Neuronal stem cell (in vitro differentiated cells): ENCODE measurements around the gene OBSCN.

Experiments used
- DNase-seq: peaks from one replicate; pipeline ENCODE4 v3.0.0-alpha.2; 2013; ENCODE audit warnings: low spot score
- H2AFZ ChIP-seq: one replicate; pipeline ENCODE4 v1.6.1; 2013; ENCODE audit warnings: mild to moderate bottlenecking, low read length, inconsistent platforms
- H2AK5ac ChIP-seq: 2 replicates; pipeline ENCODE4 v1.6.1; 2013; ENCODE audit warnings: low read depth, mild to moderate bottlenecking, inconsistent platforms, low read length, moderate library complexity, mixed read lengths
- H2BK120ac ChIP-seq: 2 replicates; pipeline ENCODE4 v1.6.1; 2013; ENCODE audit warnings: low read depth, mild to moderate bottlenecking, inconsistent platforms, low read length, moderate library complexity, mixed read lengths
- H2BK12ac ChIP-seq: one replicate; pipeline ENCODE4 v1.6.1; 2013; ENCODE audit warnings: low read length, inconsistent platforms
- H2BK15ac ChIP-seq: 2 replicates; pipeline ENCODE4 v1.6.1; 2013; ENCODE audit warnings: mild to moderate bottlenecking, low read length, inconsistent platforms, mixed read lengths
- H2BK5ac ChIP-seq: one replicate; pipeline ENCODE4 v1.6.1; 2013; ENCODE audit warnings: inconsistent platforms, mild to moderate bottlenecking, low read length, moderate library complexity
- H3K14ac ChIP-seq: one replicate; pipeline ENCODE4 v1.6.1; 2013; ENCODE audit warnings: low read length, inconsistent platforms
- H3K18ac ChIP-seq: 2 replicates; pipeline ENCODE4 v1.6.1; 2013; ENCODE audit warnings: low read length, inconsistent platforms
- H3K23ac ChIP-seq: 2 replicates; pipeline ENCODE4 v1.6.1; 2013; ENCODE audit warnings: low read depth, mild to moderate bottlenecking, mixed read lengths, low read length, inconsistent platforms; ENCODE audit not compliant: poor library complexity
- H3K27ac ChIP-seq: replicated peaks from 3 replicates; pipeline ENCODE4 v1.5.1; 2013; ENCODE audit warnings: low read length, inconsistent platforms
- H3K27me3 ChIP-seq, 3 experiments: 2 replicates each; pipeline ENCODE4 v1.6.1; 2013; ENCODE audit warnings: low read length in 3 of 3, mild to moderate bottlenecking in 2 of 3, inconsistent platforms in 1 of 3, low read depth in 1 of 3, mixed read lengths in 1 of 3, moderate library complexity in 1 of 3; ENCODE audit not compliant: control insufficient read depth in 3 of 3, insufficient read depth in 3 of 3
- H3K36me3 ChIP-seq, 2 donors: replicated peaks in 1 of 2; 2 replicates each; pipeline ENCODE4 v1.6.1; 2013; ENCODE audit warnings: low read length in 2 of 2; ENCODE audit not compliant: control insufficient read depth in 2 of 2, insufficient read depth in 2 of 2
- H3K4ac ChIP-seq: 2 replicates; pipeline ENCODE4 v1.6.1; 2013; ENCODE audit warnings: inconsistent platforms, mild to moderate bottlenecking, low read length, moderate library complexity
- H3K4me1 ChIP-seq, 2 donors: 1 replicate in 1 of 2; 2 replicates in 1 of 2; pipeline ENCODE4 v1.6.1; 2013; ENCODE audit warnings: low read length in 2 of 2, low read depth in 1 of 2; ENCODE audit not compliant: control insufficient read depth in 2 of 2, insufficient read depth in 1 of 2
- H3K4me2 ChIP-seq: one replicate; pipeline ENCODE4 v1.6.1; 2013; ENCODE audit warnings: mild to moderate bottlenecking, low read length, inconsistent platforms; ENCODE audit not compliant: insufficient read depth, poor library complexity, severe bottlenecking
- H3K4me3 ChIP-seq, 2 donors: 2 replicates each; pipeline ENCODE4 v1.5.1; 2013; ENCODE audit warnings: low read length in 2 of 2, mild to moderate bottlenecking in 2 of 2, inconsistent platforms in 1 of 2, moderate library complexity in 1 of 2
- H3K79me1 ChIP-seq: one replicate; pipeline ENCODE4 v1.6.1; 2013; ENCODE audit warnings: low read depth, mild to moderate bottlenecking, inconsistent platforms, low read length, moderate library complexity
- H3K9ac ChIP-seq: one replicate; pipeline ENCODE4 v1.6.1; 2013; ENCODE audit warnings: mild to moderate bottlenecking, low read depth, low read length, inconsistent platforms; ENCODE audit not compliant: poor library complexity
- H3K9me3 ChIP-seq, 2 donors: replicated peaks in 1 of 2; 2 replicates each; pipeline versions ENCODE3 to v1.6.1; 2013; ENCODE audit warnings: low read length in 2 of 2, mild to moderate bottlenecking in 2 of 2, inconsistent platforms in 1 of 2, low read depth in 1 of 2, mixed read lengths in 1 of 2, moderate library complexity in 1 of 2; ENCODE audit not compliant: control insufficient read depth in 2 of 2, insufficient read depth in 1 of 2
- H4K8ac ChIP-seq: one replicate; pipeline ENCODE4 v1.6.1; 2013; ENCODE audit warnings: low read depth, mild to moderate bottlenecking, inconsistent platforms, low read length, moderate library complexity
- H4K91ac ChIP-seq: one replicate; pipeline ENCODE4 v1.6.1; 2013; ENCODE audit warnings: low read length, low read depth, mild to moderate bottlenecking, inconsistent platforms; ENCODE audit not compliant: poor library complexity
- WGBS, 2 donors: extraction: QIAGEN DNeasy Blood & Tissue Kit; methylation state at CpG; one replicate each; pipeline ENCODE4 v1.1.7; 2013; ENCODE audit warnings: missing lambda C conversion rate in 2 of 2, mixed read lengths in 1 of 2; ENCODE audit not compliant: insufficient read length in 2 of 2, insufficient replicate concordance in 1 of 2; ENCODE audit errors: extremely low coverage in 2 of 2; 5-methylcytosine and 5-hydroxymethylcytosine counted together

OBSCN gene

DNA sequence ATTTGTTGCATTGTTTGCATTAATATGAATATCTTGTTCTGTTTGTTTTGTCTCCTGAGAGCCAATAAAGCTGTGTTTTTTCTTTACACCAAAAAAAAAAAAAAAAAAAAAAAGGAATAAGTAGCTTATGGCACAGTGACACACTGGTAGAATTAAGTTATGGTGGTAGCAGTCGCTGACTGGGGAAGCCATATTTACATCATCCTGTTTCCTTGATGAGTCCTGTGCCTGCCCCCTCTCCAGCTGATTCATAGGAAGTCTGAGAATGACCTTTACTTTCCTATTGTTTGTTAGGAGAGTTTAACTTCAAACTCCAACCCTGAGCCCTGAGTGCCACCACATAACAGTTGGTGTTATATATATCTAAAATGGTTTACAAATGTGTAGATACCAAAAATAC lies 62.2 kb downstream of the OBSCN start:
- no peak overlapping the region for H3K18ac ChIP-seq
- H3K79me1 ChIP-seq = peaks cover 3% of the 10 kb centered on the region
- no peaks in the 10 kb centered on the region for H3K9me3 ChIP-seq
- no peak overlapping the region for H3K4ac ChIP-seq
- H2AK5ac ChIP-seq = no peak overlapping the region
- no peak overlapping the region for H4K8ac ChIP-seq
- H3K4me3 ChIP-seq = no peak overlapping the region
- DNase-seq = no peak
- H3K27ac ChIP-seq = no peak overlapping the region
- H3K9ac ChIP-seq = no peak overlapping the region
- H4K91ac ChIP-seq = no peak overlapping the region
- H3K36me3 ChIP-seq = peaks cover 0 to 9% of the 10 kb centered on the region in 2 donors
- WGBS, 2 donors = no CpG with 5 or more reads among the region's 1 CpG
- H2BK5ac ChIP-seq = no peak overlapping the region
- H2BK120ac ChIP-seq = no peak overlapping the region
- H3K23ac ChIP-seq = no peak overlapping the region
- peaks cover 0 to 5% (median 0%) of the 10 kb centered on the region in 3 experiments for H3K27me3 ChIP-seq
- no peak overlapping the region for H2BK15ac ChIP-seq
- H2BK12ac ChIP-seq = no peak overlapping the region
- H2AFZ ChIP-seq = no peak overlapping the region
- no peak overlapping the region for H3K4me2 ChIP-seq
- peaks cover 0 to 1% of the 10 kb centered on the region in 2 donors for H3K4me1 ChIP-seq
- H3K14ac ChIP-seq = no peak overlapping the region

DNA sequence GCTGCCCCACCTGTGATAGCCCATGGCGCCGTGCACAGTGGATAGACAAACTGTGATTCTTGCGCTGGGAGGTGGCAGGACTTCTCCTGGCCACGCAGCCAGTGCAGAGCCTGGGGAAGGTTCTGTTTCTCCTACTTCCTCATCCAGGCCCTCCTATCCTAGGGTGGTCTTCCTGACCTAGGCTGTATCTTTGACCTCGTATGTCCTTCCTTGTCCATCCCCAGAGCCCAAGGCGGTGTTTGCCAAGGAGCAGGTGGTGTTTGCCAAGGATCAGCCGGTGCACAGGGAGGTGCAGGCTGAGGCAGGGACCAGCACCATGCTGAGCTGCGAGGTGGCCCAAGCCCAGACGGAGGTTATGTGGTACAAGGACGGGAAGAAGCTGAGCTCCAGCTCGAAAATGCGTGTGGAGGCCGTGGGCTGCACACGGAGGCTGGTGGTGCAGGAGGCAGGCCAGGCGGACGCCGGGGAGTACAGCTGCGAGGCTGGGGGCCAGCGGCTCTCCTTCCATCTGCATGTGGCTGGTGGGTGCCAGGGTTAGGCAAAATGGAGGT lies 63.9 kb downstream of the OBSCN start:
- WGBS, 2 donors = no CpG with 5 or more reads among the region's 19 CpGs
- peak overlapping the region in 1 of 2 donors; percentile 54 for H3K4me3 ChIP-seq
- H2BK120ac ChIP-seq = no peak overlapping the region
- peak overlapping the region; percentile 12 for H3K9ac ChIP-seq
- H3K18ac ChIP-seq = no peak overlapping the region
- H2BK15ac ChIP-seq = no peak overlapping the region
- H2BK12ac ChIP-seq = no peak overlapping the region
- H3K36me3 ChIP-seq = peaks cover 0 to 9% of the 10 kb centered on the region in 2 donors
- H2AK5ac ChIP-seq = no peak overlapping the region
- no peak overlapping the region for H4K8ac ChIP-seq
- peaks cover 6% of the 10 kb centered on the region for H3K79me1 ChIP-seq
- H3K23ac ChIP-seq = peak overlapping the region; percentile 91
- H3K27me3 ChIP-seq = peaks cover 0 to 8% (median 0%) of the 10 kb centered on the region in 3 experiments
- H2BK5ac ChIP-seq = no peak overlapping the region
- no peak overlapping the region for H2AFZ ChIP-seq
- no peak overlapping the region for H4K91ac ChIP-seq
- peaks cover 3 to 10% of the 10 kb centered on the region in 2 donors for H3K4me1 ChIP-seq
- H3K27ac ChIP-seq = no peak overlapping the region
- H3K4me2 ChIP-seq = no peak overlapping the region
- DNase-seq = no peak
- H3K14ac ChIP-seq = no peak overlapping the region
- H3K4ac ChIP-seq = no peak overlapping the region
- H3K9me3 ChIP-seq = no peaks in the 10 kb centered on the region

DNA sequence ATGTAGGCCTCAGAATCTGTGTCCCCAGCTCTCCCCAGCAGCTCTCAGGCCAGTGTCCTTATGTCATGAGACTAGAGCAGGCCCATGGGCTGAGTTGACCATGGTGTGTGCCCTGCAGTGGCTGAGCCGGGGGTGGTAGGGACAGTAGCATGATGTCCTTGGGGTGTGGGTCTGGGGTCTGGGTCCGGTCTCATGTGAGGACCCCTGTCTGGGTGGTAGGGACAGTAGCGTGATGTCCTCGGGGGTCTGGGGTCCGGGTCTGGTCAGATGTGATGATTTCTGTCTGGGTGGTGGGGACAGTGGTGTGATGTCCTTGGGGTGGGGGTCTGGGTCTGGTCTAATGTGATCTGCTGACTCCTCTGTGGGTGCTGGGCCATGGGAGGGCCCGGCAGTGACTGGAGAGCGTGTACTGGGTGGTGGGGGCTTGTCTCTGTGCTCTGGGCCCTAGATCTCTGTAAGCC lies 64.5 kb downstream of the OBSCN start:
- Histone ChIP-seq H3K9me3 (no peaks in the 10 kb centered on the region), H4K8ac (no peak overlapping the region), H2AFZ (no peak overlapping the region), H2BK15ac (no peak overlapping the region), H3K23ac (no peak overlapping the region), H2AK5ac (no peak overlapping the region), H3K27me3 (peaks cover 0 to 8% (median 0%) of the 10 kb centered on the region in 3 experiments), H3K4me3 (peak overlapping the region in 1 of 2 donors; percentile 18), H3K4me2 (no peak overlapping the region), H3K27ac (no peak overlapping the region), H2BK12ac (no peak overlapping the region), H3K9ac (peak overlapping the region; percentile 12), H2BK120ac (no peak overlapping the region), H3K14ac (peak overlapping the region; percentile 47), H3K4ac (no peak overlapping the region), H4K91ac (no peak overlapping the region), H3K18ac (no peak overlapping the region), H3K36me3 (peaks cover 0 to 15% of the 10 kb centered on the region in 2 donors), H2BK5ac (no peak overlapping the region), H3K4me1 (peaks cover 3 to 13% of the 10 kb centered on the region in 2 donors), H3K79me1 (peaks cover 7% of the 10 kb centered on the region)
- DNase-seq = no peak
- no CpG with 5 or more reads among the region's 7 CpGs for WGBS, 2 donors

GRCh38 chr1:228272831-228273571 lies 65.2 kb downstream of the OBSCN start:
- no peak for DNase-seq
- Histone ChIP-seq H3K27ac (no peak overlapping the region), H3K36me3 (peaks cover 0 to 16% of the 10 kb centered on the region in 2 donors), H3K9ac (peak overlapping the region; percentile 44), H2BK12ac (no peak overlapping the region), H3K27me3 (peaks cover 0 to 8% (median 0%) of the 10 kb centered on the region in 3 experiments), H2AK5ac (peak overlapping the region; percentile 75), H2BK15ac (no peak overlapping the region), H3K4me1 (peaks cover 3 to 13% of the 10 kb centered on the region in 2 donors), H3K9me3 (no peaks in the 10 kb centered on the region), H3K4ac (no peak overlapping the region), H2BK120ac (peak overlapping the region; percentile 72), H3K18ac (peak overlapping the region; percentile 13), H3K4me3 (peak overlapping the region in 1 of 2 donors; percentile 65), H3K79me1 (peaks cover 9% of the 10 kb centered on the region), H3K23ac (no peak overlapping the region), H4K8ac (no peak overlapping the region), H3K4me2 (no peak overlapping the region), H4K91ac (no peak overlapping the region), H2AFZ (no peak overlapping the region), H2BK5ac (peak overlapping the region; percentile 24), H3K14ac (no peak overlapping the region)
- no CpG with 5 or more reads among the region's 22 CpGs for WGBS, 2 donors
